H4 (cell line): ENCODE measurements around the gene STEAP4. TPM values are rescaled to one million over a fixed set of nuclear protein-coding genes. Genes with fewer than 3 reads are reported as not detected.
"Not testable (repeated sequence)": the region's sequence is repeated elsewhere in the genome, so short reads cannot be mapped to it uniquely, and the experiment has no call there.

Source experiments
- DNase-seq: peaks from one replicate; pipeline ENCODE4 v3.0.0-alpha.2; 2015; ENCODE audit warnings: low spot score
- total RNA-seq: library from RNA; depleted of rRNA; stranded (reverse); fragments of >200 nt; shearing (Covaris generic); gene quantifications from 2 replicates; pipeline ENCODE4 v1.2.3, GENCODE V29; 2014

STEAP4 gene
- total RNA-seq, 1 experiment from 2014 or later, result 0.02 TPM

DNA sequence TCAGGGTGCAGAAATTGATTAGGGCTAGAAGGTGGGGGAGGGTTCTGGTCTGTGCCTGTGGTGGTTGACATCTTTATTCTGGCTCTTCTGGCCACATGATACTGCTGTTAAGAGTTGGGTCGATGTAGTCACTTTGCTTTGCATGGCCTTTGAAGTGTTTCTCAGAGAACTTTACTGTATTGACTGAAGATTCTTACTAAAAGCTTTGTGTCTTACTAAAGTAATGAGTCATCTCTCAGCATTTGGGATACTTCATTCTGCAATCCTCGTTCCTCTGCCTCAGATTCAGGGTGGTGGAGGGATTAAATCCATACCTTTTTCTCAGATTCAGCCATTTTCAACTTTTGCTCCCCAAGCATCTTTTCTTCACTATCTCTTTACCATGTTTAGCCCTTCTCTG, 38.6 kb downstream of the STEAP4 start:
- DNase-seq, result no peak

DNA sequence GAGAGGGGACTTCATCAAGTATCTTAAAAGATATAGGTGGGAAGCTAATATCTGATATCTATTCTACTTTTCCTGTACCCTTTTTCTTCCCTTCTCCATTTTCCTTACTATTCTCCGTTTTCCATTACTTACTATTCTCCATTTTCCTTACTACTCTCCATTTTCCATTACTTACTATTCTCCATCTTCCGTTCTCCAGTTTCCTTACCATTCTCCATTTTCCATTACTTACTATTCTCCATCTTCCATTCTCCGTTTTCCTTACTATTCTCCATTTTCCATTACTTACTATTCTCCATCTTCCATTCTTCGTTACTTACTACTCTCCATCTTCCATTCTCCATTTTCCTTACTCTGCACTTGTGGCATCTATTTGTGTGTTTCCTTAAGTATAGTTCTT, 39.3 kb downstream of the STEAP4 start:
- DNase-seq, result no peak

DNA sequence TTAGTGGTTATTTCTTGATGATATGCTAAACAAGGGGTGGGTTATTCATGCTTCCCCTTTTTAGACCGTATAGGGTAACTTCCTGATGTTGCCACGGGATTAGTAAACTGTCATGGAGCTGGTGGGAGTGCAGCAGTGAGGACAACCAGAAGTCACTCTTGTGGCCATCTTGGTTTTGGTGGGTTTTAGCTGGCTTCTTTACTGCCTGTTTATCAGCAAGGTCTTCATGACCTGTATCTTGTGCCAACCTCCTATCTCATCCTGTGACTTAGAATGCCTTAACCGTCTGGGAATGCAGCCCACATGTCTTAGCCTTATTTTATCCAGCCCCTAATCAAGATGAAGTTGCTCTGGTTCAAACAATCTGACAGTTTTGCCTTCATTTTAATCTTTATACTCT, 41.7 kb downstream of the STEAP4 start:
- DNase-seq, result not testable (repeated sequence)

DNA sequence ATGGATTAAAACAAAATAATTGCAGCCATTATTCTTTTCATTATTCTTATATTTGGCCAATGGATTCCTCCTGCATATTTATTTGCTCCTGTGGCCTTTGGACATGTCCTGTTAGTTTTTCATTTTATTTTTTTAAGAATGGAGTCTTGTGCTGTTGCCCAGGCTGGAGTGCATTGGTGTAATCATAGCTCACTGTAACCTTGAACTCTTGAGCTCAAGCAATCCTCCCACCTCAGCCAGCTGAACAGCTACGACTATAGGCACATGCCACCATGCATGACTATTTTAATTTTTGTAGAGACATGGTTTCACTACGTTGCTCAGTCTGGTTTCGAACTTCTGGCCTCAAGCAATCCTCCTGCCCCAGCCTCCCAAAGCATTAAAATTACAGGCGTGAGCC, 44.1 kb downstream of the STEAP4 start:
- DNase-seq, result no peak

DNA sequence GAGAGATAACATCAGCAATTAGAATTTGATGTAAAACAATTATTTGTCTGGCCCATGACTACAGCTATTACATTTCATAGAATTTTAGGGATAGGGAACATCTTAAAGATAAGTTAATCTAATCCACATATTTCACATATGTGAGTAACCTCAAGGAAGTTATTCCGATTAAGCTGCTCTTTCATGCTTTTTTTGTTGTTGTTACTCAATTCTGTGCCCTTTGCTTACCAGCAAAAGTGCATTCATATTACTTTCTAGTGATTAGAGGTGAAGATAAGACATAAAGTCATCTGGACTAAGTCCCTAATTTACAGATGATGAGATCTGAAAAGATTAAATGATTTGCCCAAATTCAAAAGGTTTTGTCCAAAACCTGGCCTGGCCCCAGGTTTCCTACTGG, 46.0 kb downstream of the STEAP4 start:
- no peak for DNase-seq

DNA sequence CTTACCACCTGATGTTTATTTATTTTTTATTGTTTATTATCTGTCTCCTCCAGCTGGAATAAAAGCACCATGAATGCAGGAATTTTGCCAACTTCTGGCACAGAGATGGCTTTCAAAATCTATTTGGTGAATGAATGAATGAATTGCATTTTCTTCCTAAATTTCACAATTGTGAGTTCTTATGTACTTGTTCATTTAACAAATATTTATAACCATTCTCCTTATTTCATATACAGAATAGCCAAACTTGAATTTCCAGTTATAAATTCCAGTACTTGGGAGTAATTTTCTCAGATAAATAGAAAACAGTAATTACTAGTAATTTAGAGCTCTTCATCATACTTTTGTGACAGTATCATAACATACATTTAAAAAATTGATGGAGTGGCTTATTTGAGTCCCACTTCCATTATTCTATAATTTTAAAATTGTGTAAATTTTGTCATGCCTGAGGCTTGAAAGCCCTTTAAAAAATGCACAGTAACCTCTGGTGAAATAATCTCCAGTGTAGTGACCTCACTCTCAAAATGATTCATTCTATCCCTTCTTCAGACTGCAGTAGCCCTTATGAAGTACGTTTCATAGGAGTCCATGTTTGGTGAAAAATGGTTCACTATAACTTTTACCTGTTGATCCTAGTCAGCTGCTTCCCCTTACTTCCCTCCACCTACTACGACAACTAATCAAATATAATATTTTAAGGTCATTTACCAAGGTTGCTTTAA, 46.9 kb downstream of the STEAP4 start:
- DNase-seq, result no peak

DNA sequence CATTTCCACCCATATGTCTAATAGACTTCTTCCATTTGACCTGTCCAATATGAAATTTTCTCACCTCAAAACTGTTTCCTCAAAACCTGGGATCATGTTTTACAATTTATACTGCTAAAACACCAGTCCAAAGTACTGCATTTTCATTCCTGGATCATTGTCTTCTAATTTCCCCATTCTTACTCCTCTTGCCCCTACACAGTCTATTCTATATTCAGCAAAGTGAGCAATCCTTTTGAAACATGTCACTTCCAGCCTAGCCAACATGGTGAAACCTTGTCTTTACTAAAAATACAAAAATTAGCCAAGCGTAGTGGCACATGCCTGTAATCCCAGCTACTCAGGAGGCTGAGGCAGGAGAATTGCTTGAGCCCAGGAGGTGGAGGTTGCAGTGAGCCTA, 48.4 kb downstream of the STEAP4 start:
- DNase-seq, result not testable (repeated sequence)

DNA sequence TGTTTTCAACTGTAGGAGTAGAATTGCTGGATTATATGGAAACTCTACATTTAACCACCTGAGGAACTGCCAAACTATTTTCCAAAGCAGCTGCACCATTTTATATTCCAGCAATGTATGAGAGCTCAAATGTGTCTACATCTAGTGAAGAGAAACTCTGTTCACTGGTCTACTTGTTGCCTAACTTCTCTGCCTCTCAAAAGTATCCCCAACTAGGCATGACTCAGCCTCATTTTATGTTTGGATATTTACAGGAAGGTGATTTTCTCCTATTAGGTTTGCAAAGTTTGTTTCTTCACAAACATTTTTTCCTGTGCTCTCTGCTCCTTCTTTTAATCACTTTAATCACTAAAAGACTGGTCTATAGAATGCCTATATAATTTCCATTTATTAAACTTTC, 49.8 kb downstream of the STEAP4 start:
- peak; percentile 31 for DNase-seq

DNA sequence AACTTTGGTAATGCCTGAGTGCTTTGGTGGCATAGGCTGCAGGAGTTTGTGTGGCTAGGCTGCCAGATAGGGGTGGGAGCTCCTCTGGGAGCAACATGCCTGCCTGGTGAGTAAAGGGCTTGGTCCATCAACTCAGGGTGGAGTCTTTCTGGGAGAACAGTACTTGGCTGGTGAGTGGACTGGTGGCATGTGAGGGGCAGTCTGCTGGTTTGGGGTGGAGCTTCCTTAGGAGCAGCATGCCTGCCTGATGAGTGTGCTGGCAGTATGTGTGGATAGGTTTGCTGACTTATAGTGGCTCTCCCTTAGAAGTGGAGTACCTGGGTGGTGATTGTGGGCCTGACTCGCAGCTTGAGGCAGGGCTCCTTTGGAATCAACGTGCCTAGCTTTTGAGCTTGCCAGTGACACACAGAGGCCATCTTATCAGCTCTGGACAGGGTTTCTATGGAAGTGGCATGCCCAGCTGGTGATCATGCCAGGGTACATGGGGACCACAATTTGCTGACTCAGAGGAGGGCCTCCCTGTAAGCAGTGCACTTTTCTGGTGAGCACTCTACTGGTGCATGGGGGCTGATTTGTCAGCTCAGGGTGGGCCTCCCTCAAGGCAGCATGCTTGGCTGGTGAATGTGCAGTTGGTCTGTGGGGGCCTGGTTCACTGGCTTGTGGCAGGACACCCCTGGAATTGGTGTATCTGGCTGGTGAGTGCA, 51.8 kb downstream of the STEAP4 start:
- peak; percentile 51 for DNase-seq

DNA sequence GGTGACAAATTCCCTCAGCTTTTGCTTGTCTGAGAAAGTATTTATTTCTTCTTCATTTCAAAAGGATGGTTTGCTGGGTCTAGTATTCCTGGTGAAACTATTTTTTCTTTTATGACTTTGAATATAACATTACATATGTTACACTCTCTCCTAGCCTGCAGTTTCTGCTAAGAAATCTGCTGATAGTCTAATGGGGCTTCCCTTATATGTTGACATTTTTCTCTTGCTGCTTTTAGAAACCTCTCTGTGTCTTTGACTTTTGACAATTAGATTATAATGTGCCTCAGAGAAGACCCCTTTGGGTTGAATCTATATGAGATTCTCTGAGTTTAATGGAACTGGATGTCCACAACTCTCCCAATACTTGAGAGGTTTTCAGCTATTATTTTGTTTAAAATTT, 53.1 kb downstream of the STEAP4 start:
- DNase-seq, result no peak

DNA sequence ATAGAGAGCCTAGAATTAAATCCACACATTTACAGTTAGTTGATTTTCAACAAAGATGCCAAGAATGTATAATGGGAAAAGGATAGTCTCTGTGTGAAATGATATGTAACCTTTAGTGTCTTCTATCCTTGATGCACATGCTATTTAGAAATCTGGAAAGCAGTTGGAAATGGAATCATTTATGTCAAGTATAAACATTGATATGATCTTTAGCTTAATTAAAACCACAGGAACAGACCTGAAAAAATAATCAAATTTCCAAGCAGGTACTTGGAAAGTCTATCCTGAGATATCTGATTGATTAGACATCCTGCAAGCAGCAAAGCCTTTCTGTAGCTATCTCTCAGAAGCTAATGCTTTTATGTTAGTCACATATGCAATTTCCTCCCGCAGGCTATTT, 62.4 kb downstream of the STEAP4 start:
- DNase-seq, result no peak

DNA sequence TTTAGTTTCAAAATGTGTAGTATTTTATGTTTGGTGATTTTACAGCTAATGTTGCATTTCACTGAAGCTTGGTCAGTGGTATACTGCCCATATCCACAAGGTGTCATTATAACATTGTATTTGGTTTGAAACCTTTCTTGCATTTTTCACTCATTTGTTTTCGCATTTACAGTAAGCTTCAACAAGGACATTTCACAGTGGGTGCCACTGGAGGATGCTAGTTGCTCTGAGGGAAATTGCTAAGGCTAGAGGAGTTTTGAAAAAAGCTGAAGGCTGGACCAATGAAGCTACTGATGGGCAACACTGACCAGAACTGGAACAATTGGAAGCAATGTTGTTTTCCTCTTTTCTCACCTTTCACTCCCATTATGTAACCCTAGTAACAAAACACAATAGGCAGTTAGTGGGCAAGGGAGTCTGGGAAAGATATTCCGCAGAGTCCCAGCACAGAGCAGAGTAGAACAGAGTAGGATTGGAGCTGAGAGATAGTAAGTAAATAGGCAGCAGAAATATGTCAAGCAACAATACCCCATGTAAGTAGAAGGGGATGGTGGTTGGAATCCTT, 63.3 kb downstream of the STEAP4 start:
- DNase-seq, result peak; percentile 86

DNA sequence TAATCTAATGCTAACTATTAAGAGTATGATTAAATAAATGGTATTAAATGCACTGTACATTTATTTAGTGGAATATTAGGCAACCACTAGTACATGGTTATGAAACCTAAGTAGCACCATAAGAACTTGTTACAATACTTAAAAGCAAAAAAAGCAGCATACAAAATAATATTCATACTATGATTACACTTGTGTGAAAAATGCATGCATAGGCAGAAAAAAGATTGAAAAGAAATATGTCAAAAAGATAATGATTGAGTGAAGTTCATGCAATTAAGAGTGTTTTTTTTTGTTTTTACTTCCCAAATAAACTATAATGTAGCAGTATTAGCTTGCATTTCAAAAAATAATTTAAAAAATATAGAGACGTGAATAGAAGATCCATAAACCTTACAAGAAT, 66.8 kb downstream of the STEAP4 start:
- DNase-seq, result no peak

DNA sequence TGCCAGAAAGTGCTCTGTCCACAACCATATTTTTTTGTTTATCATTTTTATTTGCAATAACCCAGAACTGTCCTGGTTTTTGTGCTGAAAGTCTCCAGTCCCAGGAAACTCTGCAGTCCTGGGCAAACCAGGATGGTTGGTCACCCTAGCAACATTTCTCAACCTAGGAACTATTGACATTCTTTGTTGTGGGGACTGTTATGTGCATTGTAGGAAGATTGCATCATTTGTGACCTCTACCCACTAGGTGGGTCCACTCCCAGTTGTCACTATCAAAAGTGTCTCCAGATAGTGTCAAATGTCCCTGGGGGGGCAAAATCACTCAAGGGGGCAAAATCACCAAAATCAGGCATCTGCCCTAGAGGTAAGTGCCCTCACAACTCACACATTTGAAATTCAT, 72.9 kb downstream of the STEAP4 start:
- no peak for DNase-seq

DNA sequence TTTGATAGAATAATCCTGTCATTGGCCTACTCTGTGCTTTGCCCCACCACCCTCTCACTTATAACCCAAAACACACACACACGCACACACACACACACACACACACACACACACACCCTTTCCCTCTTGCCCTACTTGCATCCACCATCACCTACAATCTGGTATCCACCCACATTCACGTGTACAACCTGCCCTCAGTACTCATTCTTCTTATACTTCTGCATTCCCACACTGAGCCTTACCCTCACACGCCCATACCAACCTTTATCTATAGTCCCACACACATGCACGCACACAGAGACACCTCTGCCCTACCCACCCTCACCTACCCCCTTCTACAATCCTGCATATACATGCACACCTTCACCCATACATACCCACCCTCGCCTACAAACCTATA, 76.0 kb downstream of the STEAP4 start:
- no peak for DNase-seq

DNA sequence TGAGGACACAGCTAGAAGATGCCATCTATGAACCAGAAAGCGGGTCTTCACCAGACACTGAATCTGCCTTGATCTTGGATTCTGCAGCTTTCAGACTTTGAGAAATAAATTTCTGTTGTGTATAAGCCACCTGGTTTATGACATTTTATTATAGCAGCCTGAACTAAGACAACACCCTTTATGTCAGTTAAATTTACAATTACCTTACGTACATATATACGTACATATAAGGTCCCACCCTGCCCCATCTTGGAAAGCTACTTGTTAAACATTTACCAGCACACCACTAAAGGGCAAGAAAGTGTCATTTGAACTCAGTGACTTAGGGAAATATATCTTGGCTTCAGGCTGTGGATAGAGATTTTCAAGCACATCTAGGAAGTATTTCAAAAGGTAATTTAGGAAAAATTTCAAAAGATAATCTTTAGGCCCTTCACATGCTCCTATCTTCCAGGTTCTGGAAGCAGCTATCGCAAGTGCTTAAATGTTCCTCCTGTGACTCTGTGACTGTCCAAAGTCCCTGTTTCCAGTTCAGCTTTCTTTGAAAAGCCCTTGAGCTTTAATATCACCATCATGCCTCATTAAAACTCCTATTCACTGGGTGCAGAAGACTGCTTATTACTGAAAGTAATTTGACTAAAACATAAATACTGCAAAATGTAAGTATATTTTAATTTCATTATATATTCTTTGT, 77.2 kb downstream of the STEAP4 start:
- no peak for DNase-seq

DNA sequence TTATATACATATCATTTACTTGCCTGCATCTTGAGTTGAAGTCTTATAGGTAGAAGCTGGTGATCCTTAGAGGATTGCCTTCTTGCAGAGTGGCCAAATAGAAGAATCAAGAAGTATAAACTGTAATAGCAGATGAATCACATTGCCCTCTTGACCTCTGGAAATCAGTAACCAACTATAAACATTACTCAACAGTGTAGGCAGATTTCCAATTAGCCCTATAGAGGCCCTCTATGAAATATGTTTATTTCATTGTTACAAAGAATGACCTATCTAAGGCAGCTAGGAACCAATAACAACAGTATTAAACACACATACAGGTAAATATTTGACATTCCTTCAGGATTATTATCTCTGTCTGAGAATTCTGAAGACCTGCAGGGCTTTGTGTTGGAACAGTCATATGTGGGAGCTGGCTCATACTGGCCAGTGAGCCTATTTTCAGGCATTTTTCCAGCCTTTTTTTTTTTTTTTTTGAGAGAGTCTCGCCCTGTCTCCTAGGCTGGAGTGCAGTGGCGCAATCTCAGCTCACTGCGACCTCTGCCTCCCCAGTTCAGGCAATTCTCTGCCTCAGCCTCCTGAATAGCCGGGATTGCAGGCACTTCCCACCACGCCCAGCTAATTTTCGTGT, 79.7 kb downstream of the STEAP4 start:
- DNase-seq, result peak; percentile 70

DNA sequence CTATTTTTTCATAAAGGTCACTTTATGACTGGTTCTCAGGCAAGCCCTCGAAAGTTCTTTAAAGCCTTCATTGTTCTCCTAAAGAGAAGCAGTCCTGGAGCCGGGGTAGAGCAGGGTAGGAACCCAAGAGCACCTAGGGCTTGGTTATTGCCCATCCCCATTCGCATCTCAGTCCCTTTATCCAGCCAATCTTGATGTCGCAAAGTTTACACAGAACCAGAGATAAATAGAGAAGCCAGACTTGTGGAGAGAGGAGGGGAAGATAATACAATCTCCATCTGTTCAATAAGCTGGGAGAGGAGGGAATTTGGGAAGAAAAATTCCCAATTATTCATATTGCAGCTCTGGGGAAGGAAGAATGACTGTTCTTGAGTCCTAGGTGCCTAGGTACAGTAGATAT, 80.5 kb downstream of the STEAP4 start:
- no peak for DNase-seq

DNA sequence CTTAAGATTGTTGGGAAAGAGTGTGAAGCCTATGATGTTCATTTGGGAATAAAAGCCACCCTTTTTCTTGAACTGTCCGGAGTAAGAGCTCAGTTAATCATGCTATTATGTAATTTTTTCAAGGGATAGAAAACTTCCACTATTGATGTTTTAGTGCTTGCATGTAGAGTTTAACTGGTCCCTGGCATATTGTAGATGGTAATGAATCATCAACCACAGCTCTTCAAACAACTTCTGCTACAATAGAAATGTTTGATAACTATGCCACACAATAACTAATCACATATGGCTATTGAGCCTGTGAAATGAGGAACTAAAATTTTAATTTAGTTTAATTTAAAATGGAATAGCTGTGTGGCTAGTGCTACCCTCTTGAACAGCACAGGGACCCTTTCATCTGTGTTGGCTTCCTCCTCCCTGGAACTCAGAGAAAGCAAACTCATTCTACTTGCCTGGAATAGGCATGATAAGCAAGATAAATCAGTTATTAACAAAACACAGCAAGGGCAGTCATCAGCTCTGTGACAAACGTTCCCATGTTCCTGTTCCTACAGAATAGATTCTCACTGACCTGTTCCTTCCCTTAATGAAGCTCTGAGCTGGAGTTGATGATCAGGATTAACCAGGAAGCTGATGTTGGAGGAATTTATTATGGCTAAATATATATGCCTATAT, 82.0 kb downstream of the STEAP4 start:
- DNase-seq, result peak; percentile 40

DNA sequence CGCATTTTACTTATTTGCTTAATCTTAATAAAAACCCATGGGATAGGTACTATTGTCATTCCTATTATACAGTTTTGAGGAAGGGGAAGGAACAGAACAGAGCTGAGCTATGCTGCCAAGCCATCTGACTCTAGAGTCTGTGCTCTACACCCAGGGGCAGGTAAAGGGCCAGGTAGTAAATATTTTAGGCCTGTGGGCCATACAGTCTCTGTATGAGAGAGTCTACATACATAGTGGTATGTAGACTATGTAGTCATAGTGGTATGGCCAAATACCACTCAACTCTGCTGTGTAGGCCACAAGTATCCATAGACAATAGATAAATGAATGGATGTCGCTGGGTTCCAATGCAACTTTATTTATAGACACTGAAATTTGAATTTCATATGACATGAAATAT, 83.4 kb downstream of the STEAP4 start:
- no peak for DNase-seq
